Cardiac muscle cell (in vitro differentiated cells and primary cell): Measurements from ENCODE around the gene ACACB. TPM values are rescaled to one million over a fixed set of nuclear protein-coding genes. Genes with fewer than 3 reads are reported as not detected.

Source experiments
- DNase-seq, 2 donors: peaks; one replicate each; pipeline versions ENCODE4 v3.0.0 to v3.0.0-alpha.2; 2010 to 2017; ENCODE audit warnings: low read depth in 1 of 2, low spot score in 1 of 2
- H3K27ac ChIP-seq: fragments of 200-600 bp; sonication (generic); 2 replicates; pipeline ENCODE4 v1.5.1; 2016
- H3K27me3 ChIP-seq: fragments of 200-600 bp; sonication (generic); 2 replicates; pipeline ENCODE4 v1.6.0; 2016; ENCODE audit warnings: control low read depth
- H3K36me3 ChIP-seq: fragments of 200-600 bp; sonication (generic); 2 replicates; pipeline ENCODE4 v1.5.1; 2016; ENCODE audit warnings: control low read depth
- H3K4me1 ChIP-seq: fragments of 200-600 bp; sonication (generic); 2 replicates; pipeline ENCODE4 v1.8.1; 2017; ENCODE audit warnings: low read depth, mild to moderate bottlenecking, mixed run types
- H3K4me3 ChIP-seq: fragments of 200-600 bp; sonication (generic); 2 replicates; pipeline ENCODE4 v1.5.1; 2016; ENCODE audit warnings: mild to moderate bottlenecking
- H3K9me3 ChIP-seq: fragments of 200-600 bp; sonication (generic); 2 replicates; pipeline ENCODE4 v1.5.1; 2017; ENCODE audit warnings: low read depth, mild to moderate bottlenecking, control low read depth
- polyA plus RNA-seq: library from polyadenylated mRNA; unstranded; fragments of >200 nt; fragmentation: Nextera tagmentation; extraction: Ambion mirVana; gene quantifications from 2 replicates; pipeline ENCODE4 v1.2.1, GENCODE V29; 2016
- total RNA-seq: library from RNA; depleted of rRNA; stranded (reverse); fragments of >200 nt; gene quantifications from 2 replicates; pipeline ENCODE4 v1.2.3, GENCODE V29; 2016
- TF ChIP-seq, protein P1 (sequence below): IDR thresholded peaks from 2 replicates; pipeline ENCODE4 v1.5.1; 2012; ENCODE audit warnings: low read depth, mild to moderate bottlenecking, low read length

Gene ACACB
- total and polyA plus RNA-seq, 2 experiments from 2014 or later: 28.9 to 78.0 TPM

DNA sequence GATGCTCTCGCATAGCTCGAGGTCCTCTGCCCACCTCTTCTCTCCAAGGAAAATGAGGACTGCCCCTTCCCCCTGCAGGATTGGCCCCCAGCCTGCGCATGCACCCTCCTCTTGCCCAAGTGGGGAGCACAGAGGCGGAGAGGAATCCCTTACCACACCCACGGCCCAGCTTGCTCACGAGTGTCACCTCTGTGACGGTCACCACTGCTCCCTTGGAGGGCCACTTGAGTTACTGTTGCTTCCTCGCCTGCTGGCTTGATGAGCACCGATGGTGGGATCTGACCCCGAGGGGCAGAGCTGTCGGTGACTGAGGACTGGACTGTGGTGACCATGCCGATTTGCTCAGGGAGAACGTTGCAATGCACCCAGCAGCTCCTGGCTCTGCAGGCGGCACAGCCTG lies 151.0 kb downstream of the ACACB start:
- H3K4me3 ChIP-seq: no peak overlapping the region
- DNase-seq: no peak
- TF ChIP-seq, protein P1, sequence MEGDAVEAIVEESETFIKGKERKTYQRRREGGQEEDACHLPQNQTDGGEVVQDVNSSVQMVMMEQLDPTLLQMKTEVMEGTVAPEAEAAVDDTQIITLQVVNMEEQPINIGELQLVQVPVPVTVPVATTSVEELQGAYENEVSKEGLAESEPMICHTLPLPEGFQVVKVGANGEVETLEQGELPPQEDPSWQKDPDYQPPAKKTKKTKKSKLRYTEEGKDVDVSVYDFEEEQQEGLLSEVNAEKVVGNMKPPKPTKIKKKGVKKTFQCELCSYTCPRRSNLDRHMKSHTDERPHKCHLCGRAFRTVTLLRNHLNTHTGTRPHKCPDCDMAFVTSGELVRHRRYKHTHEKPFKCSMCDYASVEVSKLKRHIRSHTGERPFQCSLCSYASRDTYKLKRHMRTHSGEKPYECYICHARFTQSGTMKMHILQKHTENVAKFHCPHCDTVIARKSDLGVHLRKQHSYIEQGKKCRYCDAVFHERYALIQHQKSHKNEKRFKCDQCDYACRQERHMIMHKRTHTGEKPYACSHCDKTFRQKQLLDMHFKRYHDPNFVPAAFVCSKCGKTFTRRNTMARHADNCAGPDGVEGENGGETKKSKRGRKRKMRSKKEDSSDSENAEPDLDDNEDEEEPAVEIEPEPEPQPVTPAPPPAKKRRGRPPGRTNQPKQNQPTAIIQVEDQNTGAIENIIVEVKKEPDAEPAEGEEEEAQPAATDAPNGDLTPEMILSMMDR: no peak

DNA sequence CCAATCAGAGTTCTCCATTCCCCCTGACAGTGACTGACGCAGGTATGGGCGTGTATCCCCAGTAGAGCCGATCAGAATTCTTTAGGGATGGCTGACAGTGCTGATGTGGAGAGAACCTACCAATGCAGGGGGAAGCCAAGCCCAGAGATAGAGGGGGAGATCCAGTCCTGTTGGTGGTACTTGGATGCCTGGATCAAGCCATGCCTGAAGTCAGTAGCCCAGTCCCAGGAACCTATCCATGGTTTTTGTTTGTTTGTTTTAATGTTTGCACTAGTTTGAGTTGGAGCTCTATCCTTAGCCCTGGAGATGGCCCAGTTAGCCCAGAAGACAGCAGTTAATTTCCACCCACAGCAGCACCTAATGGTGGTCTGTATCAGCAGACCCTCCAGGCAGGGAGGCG lies 152.5 kb downstream of the ACACB start:
- no peaks in the 10 kb centered on the region for H3K27me3 ChIP-seq
- DNase-seq: no peak

More for the DNA sequence above, 151.0 kb downstream of the ACACB start:
- Histone ChIP-seq H3K27ac (no peak overlapping the region), H3K4me1 (no peaks in the 10 kb centered on the region), H3K27me3 (no peaks in the 10 kb centered on the region), H3K9me3 (no peaks in the 10 kb centered on the region), H3K36me3 (peaks cover 24% of the 10 kb centered on the region)

DNA sequence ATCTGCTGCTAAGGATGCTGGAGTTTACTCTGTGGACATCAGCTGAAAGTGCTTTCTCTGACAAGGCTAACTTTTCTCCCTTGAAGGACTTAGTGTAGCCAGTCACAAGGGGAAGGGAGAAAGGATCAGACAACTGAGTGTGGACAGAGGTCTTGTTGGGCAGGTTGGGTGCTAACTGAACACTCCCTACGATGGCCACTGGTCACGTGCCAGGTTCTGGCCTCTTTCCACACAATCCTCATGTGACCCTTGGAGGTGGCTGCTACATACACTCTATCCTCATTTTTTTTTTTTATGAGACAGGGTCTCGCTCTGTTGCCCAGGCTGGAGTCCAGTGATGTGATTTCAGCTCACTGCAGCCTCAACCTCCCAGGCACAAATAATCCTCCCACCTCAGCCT lies 153.0 kb downstream of the ACACB start:
- Histone ChIP-seq H3K27ac (no peak overlapping the region), H3K4me1 (no peaks in the 10 kb centered on the region), H3K9me3 (no peaks in the 10 kb centered on the region), H3K4me3 (no peak overlapping the region), H3K27me3 (no peaks in the 10 kb centered on the region), H3K36me3 (peaks cover 20% of the 10 kb centered on the region)
- TF ChIP-seq, protein P1: no peak
- DNase-seq: no peak

More for the DNA sequence above, 152.5 kb downstream of the ACACB start:
- H3K4me3 ChIP-seq: no peak overlapping the region
- H3K36me3 ChIP-seq: peaks cover 23% of the 10 kb centered on the region
- H3K27ac ChIP-seq: no peak overlapping the region
- no peaks in the 10 kb centered on the region for H3K4me1 ChIP-seq
- H3K9me3 ChIP-seq: no peaks in the 10 kb centered on the region
- TF ChIP-seq, protein P1: no peak

DNA sequence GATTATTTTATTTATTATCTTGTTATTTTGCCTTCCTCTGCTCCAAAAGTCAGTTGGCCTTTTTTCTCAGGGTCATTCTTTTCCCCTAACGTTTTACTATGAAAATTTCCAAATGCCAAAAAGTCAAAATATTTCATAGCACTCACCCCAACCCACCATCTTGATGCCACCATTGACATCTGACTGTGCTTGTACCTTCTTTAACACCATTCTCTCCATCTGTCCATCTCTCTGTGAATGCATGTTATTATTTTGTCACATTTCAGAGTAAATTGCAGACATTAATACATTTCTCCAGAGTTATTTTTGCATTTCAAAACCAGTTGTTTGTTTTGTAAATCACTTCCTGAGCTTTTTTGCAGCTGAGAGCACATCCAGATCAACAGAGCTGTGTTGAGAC lies 154.1 kb downstream of the ACACB start:
- Histone ChIP-seq H3K36me3 (peaks cover 9% of the 10 kb centered on the region), H3K4me1 (no peaks in the 10 kb centered on the region), H3K27ac (no peak overlapping the region), H3K4me3 (no peak overlapping the region), H3K9me3 (no peaks in the 10 kb centered on the region), H3K27me3 (no peaks in the 10 kb centered on the region)
- TF ChIP-seq, protein P1: no peak
- DNase-seq: no peak

DNA sequence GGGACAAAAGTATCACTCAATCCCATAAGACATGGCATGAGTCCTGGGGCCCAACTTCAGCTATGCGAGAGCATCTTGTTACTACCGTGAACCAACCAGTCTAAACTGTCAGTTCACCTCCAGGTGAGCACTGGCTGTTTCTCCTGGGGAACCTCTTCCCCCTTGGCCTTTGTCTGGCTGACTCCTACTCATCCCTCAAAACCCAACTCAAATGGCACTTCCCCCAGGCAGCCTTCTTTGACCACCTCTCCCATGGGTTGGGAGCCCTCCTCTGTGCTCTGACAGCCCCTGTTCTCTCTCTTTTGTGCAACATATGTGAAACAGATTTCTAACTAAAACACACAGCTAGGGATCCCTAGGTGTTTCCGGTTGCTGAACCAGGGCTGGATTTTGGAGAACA lies 155.0 kb downstream of the ACACB start:
- H3K36me3 ChIP-seq: peaks cover 4% of the 10 kb centered on the region
- H3K27me3 ChIP-seq: no peaks in the 10 kb centered on the region
- no peak overlapping the region for H3K27ac ChIP-seq
- TF ChIP-seq, protein P1: no peak
- DNase-seq: no peak
- no peaks in the 10 kb centered on the region for H3K4me1 ChIP-seq
- no peak overlapping the region for H3K4me3 ChIP-seq
- H3K9me3 ChIP-seq: no peaks in the 10 kb centered on the region

DNA sequence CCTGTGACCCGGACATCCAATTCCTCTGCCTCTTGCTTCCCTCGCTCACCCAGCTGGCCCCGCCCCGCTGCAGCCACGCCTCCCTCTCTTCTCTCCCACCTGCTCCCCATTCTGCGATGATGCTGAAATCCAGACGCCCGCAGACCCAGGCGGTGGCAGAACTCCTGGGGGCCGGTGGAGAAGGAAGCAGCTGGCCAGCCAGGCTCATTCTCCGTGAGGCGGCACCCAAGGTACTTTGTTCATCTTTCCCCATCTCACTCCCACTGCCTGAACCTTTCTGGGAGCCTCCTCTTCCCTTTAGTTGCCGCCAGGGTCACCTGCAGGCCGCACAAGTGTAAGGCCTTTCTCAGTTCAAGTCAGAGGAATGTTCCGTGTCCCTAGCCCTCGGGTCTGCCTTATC lies 157.0 kb downstream of the ACACB start:
- peaks cover 4% of the 10 kb centered on the region for H3K4me1 ChIP-seq
- H3K4me3 ChIP-seq: no peak overlapping the region
- no peaks in the 10 kb centered on the region for H3K9me3 ChIP-seq
- peaks cover under 1% of the 10 kb centered on the region for H3K36me3 ChIP-seq
- TF ChIP-seq, protein P1: no peak
- no peaks in the 10 kb centered on the region for H3K27me3 ChIP-seq
- DNase-seq: no peak
- no peak overlapping the region for H3K27ac ChIP-seq
